UCSD-AML1 (cell line): Measurements from ENCODE around the gene MX2.

Source experiments
- DNase-seq: peaks from one replicate; lab custom pipeline; 2025; ENCODE audit not compliant: unreplicated experiment; lab: John Stamatoyannopoulos, UW

MX2 gene

DNA sequence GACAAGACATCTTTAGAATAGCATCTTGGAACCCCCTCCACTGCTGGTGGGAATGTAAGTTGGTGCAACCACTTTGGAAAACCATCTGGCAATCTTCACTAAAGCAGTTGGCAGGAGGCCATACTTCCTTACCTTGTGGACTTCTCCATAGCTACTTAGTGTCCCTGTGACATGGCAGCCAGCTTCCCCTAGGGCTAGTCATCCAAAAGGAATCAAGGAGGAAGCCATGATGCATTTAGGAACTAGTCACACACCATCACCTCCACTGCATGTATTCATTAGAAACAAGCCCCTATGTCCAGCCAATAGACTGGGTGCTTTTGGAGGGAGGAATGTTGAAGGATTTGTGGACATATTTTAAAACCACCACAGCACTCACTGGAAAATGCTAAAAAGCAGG, 19.9 kb downstream of the MX2 start:
- no peak for DNase-seq

DNA sequence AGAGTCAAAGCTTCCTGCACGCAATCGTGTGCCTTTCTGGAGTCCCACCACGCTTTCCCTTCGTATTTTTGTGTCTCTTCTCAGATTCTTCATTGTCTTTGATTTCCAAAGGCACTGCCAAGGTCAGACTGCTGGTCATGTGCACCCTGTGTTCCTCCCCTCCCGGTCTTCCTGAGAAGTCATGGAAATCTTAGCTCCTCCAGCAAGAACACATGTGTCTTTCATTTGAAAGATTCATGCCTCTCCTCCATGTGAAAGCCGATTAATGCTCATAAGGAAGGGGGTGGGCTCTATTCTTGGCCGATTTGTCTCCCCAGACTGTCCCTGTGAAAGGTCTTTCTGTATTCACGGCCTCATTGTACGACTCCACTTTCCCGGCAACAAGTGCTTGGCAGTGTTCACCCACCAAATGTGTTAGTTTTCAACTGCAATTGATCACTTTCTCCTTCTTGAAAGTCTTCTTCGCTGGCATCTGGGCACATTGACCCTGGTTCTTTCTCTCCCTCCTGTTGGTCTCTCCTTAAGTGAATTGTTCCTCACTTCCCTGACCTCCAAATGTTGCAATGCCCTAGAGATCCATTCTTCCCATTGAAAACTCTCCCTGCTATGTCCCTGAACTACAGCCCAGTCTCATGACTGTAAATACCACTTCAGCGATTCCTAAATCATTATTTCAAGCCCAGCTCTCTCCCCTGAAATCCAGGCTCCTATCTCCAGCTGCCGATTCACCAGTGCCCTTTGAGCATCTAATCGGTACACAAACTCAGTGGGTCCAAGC, 25.4 kb downstream of the MX2 start:
- DNase-seq: no peak

DNA sequence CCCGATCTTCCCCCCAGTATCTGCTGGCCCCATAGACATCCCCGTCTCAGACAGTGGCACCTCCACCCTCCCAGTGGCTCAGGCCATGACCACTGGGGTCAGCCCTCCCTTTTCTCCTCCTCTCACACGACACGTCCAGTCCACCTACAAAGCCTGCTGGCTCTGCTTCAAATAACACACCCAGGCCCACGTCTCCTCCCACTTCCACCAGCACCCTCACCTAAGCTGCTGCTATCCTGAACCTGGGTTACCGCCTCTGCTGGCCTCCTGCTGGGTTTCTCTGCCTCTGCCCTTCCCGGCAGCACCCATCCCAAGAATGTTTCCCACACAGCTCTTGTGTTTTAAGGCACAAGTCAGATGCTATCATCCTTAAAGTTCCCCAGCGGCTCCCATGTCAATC, 26.0 kb downstream of the MX2 start:
- no peak for DNase-seq

DNA sequence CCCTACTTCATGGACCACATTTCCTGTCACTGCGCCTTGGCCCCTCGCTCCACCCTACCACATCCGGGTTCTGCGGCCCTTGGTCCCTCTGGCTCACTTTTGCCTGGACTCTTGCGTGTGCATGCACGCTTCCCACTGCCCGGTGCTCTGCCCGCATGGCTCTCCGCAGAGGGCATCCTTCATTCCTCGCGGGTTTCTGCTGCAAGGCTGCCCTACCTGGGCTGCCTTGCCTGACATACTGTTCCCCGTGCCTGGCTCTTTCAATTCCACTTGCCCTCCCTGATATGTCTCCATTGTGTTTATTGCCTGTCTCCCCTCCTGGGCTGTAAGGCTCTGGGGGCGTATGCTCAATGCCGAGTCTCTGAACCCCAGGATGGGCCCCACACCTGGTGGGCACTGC, 26.4 kb downstream of the MX2 start:
- no peak for DNase-seq

DNA sequence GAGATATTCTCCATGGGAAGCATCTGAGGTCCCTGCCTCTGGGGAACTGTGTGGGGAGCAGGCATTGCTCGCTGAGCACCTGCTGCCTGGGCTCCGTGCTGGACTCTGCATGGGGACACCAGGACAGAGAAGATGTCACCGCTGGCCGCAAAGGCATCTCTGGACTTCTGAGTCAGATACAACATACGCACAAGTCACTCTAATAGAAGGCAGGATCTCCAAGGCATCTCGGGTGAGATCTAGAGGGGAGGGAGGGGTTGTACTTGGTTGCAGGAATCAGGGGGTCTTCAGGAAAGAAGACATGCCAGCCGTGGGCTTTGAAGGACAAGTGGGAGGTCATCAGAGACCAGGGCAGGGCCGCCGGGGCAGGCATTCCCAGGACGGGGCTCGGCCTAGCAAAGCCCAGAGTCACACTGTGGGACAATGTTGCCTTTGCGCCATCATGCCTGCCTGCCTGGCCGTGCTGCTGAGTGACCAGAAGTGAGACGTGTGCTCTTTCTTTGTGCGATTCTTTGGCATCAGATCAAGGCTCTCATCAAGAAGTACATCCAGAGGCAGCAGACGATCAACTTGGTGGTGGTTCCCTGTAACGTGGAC, 28.3 kb downstream of the MX2 start:
- DNase-seq: no peak

DNA sequence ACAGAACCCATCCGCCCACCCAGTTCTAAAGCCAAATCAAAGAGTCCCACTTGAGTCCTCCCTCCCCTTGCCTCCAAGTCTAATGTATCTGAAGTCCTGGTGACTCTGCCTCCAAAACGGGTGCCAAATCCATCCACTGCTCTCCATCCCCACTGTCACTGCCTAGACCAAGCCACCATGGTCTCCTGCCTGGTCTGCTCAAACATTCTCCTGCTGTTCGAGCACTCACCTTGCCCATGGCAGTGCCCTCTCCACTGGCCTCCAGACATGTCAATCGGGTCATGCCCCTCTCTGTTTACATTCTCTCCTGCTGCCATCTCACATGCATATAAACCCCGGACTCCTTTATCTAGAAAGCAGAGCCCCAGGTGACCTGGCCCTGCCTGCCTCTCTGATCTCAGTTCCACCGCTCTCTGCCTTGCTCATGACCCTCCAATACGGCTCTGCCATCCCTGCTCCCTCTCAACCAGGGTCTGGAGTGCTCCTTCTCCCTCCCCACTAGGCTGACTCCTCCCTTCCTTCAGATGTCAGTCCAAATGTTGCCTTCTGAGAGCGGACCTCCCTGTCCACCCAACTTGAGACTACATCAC, 32.1 kb downstream of the MX2 start:
- DNase-seq: no peak

DNA sequence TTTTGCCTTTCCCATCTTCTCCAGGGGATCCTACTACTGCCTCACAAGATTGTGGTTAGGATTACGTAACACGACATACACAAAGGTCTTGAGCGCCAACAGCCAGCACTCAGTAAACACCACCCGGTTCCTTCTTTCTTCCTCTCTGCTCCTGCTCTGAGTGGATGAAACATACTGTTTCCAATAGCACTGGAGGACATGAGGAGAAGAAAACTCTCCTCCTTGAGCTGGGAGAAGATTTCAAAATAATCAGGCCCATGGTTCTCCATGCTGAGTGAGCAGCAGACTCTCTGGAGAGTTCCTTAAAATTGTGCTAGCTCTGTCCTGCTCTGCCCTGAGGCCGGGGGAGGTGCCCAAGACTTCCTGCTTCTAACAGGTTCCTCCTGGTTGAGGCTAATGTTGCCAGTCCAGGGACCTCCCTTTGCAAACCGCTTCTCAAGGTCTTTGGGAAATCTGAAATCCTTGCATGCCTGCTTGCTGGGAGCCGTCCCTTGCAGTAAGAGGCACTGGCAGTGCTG, 34.8 kb downstream of the MX2 start:
- DNase-seq: peak; percentile 71

DNA sequence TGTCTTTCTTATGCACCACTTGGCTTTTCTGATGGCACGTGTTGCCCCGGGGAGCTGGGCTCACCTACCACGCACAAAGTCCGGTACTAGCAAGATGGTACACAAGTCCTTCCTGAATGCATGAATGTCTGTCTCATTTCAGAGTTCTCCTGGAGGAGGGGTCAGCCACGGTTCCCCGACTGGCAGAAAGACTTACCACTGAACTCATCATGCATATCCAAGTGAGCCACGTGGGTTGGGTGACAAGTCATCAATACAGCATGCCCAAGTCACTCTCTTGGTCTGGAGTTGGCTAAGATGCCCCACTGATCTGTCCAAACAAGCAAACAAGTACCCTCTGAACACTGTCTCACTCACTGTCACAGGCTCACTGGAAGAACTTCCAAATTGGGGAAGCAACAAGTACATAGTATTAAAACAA, 35.7 kb downstream of the MX2 start:
- no peak for DNase-seq

DNA sequence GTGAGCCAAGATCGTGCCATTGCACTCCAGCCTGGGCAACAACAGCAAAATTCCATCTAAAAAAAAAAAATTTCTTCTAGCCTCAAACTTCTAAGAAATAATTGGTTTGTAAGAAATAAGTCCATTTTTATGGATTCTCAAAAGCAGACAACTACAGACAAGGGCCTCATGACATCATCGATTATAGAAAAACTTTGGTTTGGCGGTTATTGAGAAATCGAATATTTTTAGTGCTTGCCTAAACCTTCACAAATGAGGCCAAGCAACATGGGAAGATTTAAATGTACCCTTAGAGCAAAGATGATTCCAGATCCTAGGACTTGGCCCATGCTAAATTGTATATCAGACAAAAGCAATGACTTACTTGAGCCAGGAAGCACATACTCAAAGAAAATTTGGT, 36.4 kb downstream of the MX2 start:
- no peak for DNase-seq

DNA sequence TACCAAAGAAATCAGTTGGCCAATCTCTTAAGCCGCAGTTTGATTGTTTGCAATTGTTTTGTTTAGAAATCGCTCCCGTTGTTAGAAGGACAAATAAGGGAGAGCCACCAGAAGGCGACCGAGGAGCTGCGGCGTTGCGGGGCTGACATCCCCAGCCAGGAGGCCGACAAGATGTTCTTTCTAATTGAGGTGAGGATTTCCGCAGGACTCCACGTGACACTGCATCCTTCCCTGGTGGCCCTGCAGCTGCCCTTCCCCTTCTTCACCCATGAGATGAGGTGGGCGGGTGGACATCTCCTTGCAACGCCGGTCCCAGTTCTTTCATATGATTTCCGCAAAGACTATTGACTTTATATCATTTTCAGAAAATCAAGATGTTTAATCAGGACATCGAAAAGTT, 37.0 kb downstream of the MX2 start:
- no peak for DNase-seq

DNA sequence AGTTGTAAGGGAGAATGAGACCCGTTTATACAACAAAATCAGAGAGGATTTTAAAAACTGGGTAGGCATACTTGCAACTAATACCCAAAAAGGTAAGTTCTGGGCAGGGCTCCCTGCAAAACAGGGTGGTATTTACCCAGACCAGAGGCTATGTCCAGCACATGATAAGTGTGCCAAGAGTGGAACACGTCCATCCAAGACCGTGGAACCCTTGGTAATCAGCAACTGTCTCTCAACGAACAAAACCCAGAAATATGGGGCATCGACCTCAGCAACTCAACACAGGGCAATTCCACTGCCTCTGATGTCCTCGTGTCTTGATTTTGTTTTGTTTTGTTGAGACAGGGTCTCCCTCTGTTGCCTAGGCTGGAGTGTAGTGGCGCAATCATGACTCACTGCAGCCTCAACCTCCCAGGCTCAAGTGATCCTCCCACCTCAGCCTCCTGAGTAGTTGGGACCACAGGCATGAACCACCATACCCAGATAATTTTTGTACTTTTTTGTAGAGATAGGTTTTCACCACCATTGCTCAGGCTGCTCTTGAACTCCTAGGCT, 37.5 kb downstream of the MX2 start:
- DNase-seq: no peak

DNA sequence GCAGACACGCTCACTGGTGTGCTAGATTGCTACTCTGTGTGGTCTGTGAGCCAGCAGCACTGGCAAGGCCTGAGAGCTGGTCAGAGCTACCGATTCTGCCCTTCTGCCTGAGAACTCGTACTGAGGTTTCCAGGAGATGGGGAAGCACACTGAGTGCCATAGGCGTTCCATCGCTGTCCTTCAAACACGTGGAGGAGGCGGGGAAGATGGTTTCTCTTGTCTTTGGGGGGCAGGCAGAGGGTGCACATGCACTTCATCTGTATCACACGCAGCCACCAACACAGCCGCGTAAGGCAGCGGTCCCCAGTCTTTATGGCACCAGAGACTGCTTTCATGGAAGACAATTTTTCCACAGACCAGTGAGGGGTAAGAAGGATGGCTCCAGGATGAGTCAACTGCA, 40.4 kb downstream of the MX2 start:
- DNase-seq: no peak

DNA sequence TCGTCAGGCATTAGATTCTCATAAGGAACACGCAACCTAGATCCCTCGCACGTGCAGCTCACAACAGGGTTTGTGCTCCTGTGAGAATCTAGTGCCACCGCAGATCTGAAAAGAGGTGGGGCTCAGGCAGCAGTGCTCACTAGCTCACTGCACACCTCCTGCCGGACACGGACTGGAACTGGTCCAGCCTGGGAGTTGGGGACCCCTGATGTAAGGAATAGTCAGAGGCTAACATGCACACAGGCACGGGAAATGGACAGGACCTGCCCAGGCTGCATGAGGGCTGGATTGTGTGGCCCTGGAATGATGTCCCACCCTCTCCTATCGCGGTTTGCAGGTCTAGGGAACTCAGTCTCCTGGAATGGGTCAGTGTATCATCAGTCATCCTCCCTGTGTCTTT, 41.0 kb downstream of the MX2 start:
- no peak for DNase-seq

DNA sequence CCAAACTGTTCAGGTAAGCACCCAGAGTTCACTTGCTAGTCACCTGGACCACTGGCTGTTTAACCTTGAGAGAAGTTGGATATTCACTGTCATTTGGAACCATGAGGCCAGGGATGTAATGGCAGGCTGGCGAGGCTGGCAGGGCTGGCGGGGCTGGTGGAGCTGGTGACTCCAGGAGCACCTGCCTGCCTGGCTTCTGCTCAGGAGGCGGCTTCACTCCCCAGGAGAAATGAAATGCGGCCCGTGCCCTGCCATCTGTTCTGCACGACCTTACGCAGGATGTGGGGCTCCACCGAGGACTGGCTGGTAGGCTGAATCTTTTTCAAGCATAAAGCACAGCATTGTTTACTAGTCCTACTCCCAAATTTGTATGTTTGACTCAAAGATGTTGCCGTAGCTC, 41.5 kb downstream of the MX2 start:
- DNase-seq: no peak

DNA sequence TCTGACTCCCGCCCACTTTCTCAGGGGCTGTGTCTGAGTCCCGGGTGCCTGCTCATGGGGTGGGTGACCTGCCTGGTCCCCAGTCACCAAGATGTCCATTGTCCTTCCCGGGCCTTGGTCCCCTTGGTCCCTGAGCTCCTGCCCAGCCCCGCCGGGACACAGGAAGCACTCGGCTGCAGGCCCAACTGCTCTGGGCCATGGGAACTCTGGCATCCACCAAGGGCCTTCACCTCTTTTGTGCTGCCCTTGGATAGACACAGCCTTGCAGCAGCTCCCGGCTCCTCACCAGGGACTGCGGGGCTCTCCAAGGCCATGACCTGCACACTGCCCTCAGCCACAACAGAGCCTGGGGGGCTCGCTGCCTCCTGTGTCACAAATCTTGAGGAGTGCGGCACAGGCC, 42.1 kb downstream of the MX2 start:
- no peak for DNase-seq

DNA sequence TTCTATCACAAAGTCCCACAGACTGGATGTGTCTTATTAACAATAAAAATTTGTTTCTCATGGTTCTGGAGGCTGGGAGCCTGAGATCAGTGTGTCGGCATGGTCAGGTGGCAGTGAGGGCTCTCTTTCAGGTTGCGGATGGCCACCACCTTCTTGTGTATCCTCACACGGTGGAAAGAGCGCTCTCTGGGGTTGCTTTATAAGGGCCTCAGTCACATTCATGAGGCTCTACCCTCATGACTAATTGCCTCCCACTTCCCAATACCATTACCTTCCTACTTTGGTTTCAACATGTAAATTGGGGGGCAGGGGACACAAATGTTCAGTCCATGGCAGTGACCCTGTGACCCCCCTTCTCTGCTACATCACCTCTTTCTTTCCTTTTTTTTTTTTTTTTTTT, 43.5 kb downstream of the MX2 start:
- no peak for DNase-seq

DNA sequence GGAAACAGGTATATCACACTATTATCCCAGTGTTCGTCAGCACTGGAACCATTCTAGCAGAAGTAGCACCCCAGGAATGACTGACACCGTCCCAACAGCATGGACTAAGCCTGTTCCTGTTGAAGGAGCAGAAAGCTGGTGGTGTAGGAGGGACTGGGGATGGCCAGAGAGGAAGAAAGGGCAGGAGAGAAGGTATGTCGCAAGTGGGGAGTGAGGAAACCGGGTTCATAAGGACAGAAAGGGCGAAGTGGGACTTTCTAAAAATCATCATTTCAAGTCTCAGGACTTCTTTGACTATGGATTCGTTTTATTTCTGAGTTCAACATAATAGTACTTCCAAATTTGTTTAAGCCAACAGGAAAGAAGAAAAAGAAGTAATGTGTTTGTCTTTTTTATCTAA, 44.5 kb downstream of the MX2 start:
- no peak for DNase-seq

DNA sequence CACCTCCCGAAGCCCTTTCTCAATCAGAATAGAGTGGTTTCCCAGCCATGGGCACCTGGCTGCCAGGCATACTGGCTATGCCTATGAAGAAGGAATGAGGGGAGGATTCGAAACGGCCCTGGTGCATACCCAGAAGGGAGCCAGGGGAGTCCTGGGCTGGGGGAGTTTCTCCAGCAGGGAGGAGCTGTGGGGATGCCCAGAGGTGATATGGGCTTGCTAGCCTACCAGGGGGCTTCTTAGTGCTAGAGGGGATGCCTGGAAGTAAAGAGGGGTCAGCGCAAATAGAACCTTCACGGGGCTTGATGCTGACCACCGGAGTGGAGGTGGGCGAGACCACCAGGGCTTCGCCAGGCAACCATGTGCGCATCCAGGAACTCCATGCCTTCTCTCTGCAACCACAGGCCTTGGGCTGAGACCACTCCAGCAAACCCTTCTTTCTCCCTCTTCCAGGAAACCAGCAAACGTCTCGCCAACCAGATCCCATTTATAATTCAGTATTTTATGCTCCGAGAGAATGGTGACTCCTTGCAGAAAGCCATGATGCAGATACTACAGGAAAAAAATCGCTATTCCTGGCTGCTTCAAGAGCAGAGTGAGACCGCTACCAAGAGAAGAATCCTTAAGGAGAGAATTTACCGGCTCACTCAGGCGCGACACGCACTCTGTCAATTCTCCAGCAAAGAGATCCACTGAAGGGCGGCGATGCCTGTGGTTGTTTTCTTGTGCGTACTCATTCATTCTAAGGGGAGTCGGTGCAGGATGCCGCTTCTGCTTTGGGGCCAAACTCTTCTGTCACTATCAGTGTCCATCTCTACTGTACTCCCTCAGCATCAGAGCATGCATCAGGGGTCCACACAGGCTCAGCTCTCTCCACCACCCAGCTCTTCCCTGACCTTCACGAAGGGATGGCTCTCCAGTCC, 46.0 kb downstream of the MX2 start:
- no peak for DNase-seq

DNA sequence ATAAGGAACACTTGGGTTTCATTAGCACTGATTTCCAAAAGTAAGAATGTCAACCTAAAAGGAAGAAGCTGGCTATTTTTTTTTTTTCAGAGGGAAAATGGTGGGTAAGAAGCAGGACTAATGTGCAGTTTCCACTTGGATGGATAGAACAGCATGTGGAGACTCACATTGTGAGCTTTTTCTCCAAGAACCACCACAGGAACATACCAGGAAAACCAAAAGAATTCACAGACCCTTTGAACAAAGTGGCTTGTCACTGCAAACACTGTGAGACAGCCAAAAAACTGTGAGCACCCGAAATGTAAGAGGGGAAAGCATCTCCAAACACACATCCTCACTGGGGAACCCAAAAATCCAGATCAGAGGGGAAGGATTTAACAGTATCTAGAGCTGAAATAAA, 48.5 kb downstream of the MX2 start:
- DNase-seq: no peak

DNA sequence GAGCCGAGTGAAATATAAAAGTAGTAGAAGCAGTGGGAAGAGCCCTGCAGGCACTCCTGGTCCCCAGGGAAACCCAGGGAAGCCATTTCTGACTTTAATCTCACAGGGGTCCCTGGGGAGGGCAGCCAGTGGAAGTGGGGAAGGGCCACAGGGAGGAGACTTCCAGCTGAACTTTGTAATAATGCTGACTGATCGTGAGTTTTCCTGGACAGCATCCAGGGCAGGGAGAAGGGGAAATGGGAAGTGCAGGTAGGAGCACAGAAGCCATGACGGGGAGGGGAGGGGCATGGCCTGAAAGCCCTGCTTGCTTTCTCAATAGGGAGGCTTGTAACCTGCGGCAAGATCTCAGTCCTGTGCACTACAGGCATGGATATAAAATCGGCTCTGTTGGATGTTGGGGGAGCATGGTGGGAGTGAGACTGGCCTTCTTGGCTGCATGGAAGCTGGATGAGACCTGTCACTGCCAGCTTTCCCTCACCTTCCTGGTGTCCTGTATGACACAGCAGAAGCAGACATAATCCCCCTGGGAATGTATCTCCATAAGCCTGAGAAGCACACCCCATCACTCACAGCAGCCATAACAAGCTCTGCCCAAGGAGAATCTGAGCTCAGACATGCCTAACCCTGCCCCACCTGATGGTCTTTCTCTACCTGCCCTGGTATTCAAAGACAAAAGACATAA, 49.1 kb downstream of the MX2 start:
- no peak for DNase-seq
